ENCODE data around the gene EHMT1.
"Not testable (repeated sequence)": the region's sequence is repeated elsewhere in the genome, so short reads cannot be mapped to it uniquely, and the experiment has no call there.

The EHMT1 gene

GRCh38 chr9:137836831-137837241 is 218.0 kb downstream of the EHMT1 start:
- no peak for DNase-seq

- no peak for DNase-seq
These were observed 218.8 kb downstream of the EHMT1 start for GRCh38 chr9:137837345-137838278.

- no peak for DNase-seq
These were observed 219.8 kb downstream of the EHMT1 start for GRCh38 chr9:137838576-137838975.

- DNase-seq = no peak
These were observed 224.6 kb downstream of the EHMT1 start for GRCh38 chr9:137843355-137843754.

- no peak for DNase-seq
These were observed 232.9 kb downstream of the EHMT1 start for GRCh38 chr9:137851516-137852267.

GRCh38 chr9:137853392-137853995 is 234.7 kb downstream of the EHMT1 start:
- no peak for DNase-seq

- no peak for DNase-seq
These were observed 241.6 kb downstream of the EHMT1 start for GRCh38 chr9:137860361-137860760.

- no peak for DNase-seq
These were observed 246.9 kb downstream of the EHMT1 start for GRCh38 chr9:137865581-137866145.

- DNase-seq = no peak
These were observed 247.7 kb downstream of the EHMT1 start for GRCh38 chr9:137866226-137867141.

- DNase-seq = no peak
These were observed 251.6 kb downstream of the EHMT1 start for GRCh38 chr9:137870432-137870831.

- no peak for DNase-seq
These were observed 253.5 kb downstream of the EHMT1 start for GRCh38 chr9:137872296-137872695.

- DNase-seq = no peak
These were observed 254.6 kb downstream of the EHMT1 start for GRCh38 chr9:137873408-137873807.

GRCh38 chr9:137873858-137874362 is 255.1 kb downstream of the EHMT1 start:
- DNase-seq = no peak

GRCh38 chr9:137875354-137875753 is 256.5 kb downstream of the EHMT1 start:
- no peak for DNase-seq

- DNase-seq = no peak
These were observed 257.0 kb downstream of the EHMT1 start for GRCh38 chr9:137875846-137876245.

GRCh38 chr9:137876269-137876668 is 257.5 kb downstream of the EHMT1 start:
- DNase-seq = no peak

- DNase-seq = no peak
These were observed 258.1 kb downstream of the EHMT1 start for GRCh38 chr9:137876781-137877386.

GRCh38 chr9:137877506-137878122 is 258.8 kb downstream of the EHMT1 start, which contains the start of gene CACNA1B:
Gene CACNA1B (plus strand): TSS chr9:137877782. CDS start chr9:137877934, 152 bp downstream.
- DNase-seq = not testable (repeated sequence)

GRCh38 chr9:137878146-137878941 is 259.5 kb downstream of the EHMT1 start:
- peak; percentile 6 for DNase-seq

GRCh38 chr9:137879052-137879451 is 260.2 kb downstream of the EHMT1 start:
- no peak for DNase-seq
